Forelimb muscle (tissue), 1 donor: Measurements from ENCODE around the gene CENPP. TPM values are rescaled to one million over a fixed set of nuclear protein-coding genes. Genes with fewer than 3 reads are reported as not detected.

Source experiments
- DNase-seq: peaks from one replicate; pipeline ENCODE4 v3.0.0-alpha.2; 2013; ENCODE audit warnings: low read depth
- polyA plus RNA-seq: library from polyadenylated mRNA; unstranded; fragments of 120-200 nt; gene quantifications from one replicate; pipeline ENCODE4 v1.2.1, GENCODE V29; 2013; ENCODE audit not compliant: insufficient read length

The CENPP gene
- polyA plus RNA-seq, 1 donor, result 3.9 TPM

DNA sequence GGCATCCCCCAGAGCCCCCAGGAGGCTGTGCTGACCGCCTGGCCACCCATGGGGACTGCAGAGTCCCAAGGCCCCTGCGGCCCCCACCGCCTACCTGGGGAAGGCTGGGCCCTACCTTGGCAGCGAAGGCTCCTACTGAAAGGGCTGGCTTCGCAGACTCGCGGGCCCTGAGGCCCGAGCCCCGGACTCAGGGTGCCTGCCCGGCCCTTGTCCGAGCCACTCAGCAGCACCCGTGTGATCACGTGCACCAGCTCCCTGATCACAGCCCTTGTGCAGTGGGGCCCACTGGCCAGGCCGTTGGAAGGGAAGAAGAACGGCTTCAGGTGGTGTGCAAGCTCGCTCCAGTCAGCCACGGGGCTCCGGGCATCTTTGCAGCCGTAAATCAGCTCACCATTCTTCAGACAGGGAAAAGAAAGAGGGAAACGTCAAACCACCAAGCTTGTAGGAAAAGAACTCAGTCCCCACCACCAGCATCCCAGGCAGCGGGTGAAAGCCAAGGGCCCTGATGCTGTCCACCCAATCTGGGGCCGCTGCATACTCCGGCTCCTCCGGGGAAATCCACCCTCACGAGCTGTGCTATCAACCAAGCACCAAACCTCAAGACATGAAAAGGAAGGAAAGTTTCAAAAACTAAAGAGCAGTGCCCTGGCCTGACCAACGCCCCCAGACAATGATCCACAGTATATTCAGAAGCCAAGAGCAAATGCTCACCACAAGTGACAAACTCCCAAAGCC lies 312.3 kb downstream of the CENPP start:
- DNase-seq, result no peak

DNA sequence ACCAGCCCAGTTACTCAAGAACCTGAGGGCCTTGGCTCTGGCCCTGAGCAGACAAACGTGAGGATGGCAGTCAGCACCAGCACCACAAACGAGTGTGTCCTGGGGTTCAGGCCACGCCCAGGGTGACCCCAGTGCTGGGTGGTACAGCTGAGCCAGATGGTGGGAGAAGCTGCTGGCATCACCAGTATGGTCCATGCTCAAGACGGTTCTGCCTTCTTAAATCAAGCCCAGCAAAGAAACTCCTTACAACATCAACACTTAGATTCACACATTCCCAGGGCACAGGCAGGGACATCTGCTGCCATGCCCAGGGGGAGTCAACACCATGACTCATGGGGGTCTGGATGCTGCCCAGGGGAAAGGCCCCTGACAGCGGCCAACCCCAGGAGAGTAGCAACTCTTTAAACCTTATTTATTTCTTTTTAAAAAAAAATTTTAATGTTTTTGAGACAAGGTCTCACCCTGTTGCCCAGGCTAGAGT lies 312.9 kb downstream of the CENPP start:
- DNase-seq, result no peak

DNA sequence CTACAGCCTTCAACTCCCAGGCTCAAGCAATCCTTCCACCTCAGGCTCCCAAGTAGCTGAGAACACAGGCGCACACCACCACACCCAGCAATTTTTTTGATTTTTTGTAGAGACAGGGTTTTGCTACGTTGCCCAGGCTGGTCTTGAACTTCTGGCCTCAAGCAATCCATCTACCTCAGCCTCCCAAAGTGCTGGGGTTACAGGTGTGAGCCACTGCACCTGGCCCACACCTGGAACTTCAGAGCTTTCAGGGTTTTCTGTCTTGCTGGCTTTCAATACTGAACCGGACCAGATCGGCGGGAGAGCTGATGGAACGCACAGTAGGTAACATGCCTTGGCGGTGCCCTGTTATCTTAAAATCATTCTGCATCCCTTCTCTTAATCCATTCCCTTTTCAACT lies 313.4 kb downstream of the CENPP start:
- no peak for DNase-seq

DNA sequence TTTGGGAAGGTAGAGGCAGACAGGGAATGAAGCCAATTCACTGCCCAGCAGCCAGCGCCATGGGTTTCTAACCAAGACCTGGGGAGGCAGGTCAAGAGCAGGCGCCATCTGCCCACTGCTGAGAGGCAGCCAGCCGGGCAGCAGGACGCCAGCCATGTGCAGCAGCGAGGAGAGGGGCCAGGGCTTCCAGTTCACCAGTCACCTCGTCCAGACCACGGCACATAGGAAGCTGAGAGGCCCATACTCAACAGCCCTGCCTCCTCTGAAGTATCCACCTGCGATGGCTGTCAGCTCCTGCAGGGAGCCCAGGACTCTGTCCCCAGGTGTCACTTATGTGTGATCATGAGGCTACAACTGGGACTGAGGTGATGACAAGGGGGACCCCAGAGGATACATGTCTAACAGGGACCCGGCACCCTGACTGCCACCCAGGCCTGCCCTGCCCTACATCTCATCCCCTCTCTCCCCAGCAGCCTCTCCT lies 314.1 kb downstream of the CENPP start:
- DNase-seq, result no peak

DNA sequence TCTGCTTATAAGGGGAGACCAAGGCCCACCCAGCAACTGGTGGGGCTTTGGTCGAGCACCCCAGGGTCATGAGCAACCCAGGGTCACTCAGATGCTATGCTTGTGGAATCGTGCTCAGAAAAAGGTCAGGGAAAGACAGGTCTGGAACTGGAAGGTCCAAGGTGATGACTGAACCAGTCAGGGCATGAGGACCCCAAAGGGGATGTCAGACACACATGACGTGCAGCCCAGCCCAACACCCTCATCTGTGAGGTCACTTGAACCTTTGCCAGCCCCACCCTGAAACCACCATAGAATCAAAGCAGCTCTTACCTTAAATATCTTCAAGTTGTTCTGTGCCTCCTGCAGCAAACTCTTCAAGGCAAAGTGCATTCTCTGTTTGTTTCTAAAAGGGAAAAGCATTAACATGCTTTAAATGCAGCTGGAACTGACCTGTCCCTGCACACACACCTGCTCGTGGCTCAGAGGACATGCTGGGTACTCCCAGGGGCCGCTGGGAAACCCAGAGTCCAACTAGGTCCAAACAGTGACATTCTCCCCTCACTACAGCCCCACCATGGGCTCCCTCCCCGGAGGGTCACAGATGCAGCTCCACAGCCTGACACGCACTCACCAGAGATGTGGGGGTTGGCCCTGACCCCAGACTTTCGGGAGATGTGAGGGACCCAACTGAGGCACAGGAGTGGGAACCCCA lies 314.8 kb downstream of the CENPP start:
- DNase-seq, result no peak

DNA sequence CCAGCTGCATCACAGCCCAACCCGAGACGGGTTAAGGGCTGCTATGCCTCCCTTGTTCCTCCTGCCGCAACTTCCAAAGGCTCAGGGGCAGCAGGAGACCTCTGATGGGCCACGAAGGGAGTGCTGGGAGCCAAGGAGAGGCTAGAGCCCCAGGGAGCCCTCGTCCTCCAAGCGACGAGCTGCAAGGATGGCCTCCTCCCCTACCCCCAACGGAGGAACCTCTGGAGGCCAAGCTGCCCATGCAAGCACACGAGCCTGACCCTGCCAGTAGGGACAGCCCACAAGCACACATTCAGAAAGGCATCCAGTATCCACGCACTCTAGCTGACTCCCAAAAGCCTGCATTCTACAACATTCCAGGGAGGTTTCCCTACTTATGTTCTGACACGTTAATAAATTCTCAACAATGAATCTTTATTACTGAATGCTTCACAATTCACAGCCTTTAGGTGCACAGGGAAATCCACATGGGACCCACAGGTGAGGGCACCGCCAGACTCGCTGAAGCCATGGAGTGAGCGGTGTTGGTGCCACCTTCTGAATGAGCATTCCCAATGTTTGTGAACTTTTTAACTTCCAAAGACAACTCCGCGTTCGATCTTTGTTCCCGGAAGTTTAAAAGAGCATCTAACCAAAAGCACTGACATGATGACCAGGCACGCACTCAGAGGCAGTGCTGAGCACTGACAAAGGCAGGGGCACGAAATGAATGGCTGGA lies 315.5 kb downstream of the CENPP start:
- DNase-seq, result no peak

DNA sequence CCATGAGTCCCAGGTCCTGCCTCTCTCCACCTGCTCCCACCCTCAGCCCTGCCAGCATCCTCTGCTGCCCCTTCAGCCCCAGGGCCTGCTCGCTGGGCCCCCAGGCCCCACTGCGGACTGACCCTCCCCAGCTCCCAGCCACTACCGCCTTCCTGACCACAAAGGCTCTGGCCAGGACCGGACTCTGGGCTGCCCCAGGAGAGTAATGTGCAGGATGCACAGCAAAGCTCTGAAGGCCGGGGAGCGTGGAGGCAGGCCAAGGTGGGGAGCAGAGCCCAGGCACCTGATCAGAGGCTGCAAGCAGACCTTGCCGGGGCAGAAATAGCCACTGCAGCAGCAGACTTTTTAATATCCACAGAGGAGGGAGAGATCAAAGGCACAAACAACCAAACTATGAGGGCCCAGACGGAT lies 316.3 kb downstream of the CENPP start:
- no peak for DNase-seq

DNA sequence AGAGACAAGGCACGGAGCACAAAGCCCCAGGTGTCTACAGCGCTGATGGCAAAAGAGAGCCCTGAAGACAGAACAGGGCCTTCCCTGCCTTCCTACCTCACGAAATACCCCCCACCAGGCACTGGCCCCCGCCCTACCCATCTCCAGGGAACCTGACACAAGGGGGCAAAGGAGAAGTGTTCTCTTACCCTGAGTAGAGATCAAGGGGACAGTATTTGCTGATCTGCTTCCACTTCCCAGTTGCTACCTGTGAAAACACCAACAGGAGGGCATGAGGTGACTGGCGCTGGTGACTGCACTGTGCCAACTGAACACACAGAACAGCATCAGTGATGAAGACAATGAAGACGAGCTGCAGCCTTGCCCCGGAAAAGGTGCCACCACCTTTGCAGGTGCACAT lies 316.8 kb downstream of the CENPP start:
- DNase-seq, result no peak

DNA sequence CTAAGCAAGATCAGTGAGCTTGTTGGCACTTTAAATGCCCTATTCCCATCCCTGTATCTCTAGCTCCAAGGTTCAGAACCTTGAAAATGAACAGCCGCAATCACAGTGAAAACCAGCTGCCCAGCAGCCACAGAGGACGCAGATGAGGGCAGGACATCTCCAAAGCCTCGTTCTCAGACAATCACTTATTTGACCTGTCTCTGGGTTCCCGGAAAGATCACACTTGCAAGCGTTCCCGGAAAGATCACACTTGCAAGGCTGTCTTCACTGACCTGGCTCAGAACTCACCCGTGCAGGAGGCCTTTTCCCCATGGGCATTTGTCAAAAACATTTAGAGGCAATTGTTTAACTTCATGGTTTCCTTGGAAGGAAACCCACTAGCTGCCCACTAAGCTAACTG lies 318.5 kb downstream of the CENPP start:
- DNase-seq, result no peak

DNA sequence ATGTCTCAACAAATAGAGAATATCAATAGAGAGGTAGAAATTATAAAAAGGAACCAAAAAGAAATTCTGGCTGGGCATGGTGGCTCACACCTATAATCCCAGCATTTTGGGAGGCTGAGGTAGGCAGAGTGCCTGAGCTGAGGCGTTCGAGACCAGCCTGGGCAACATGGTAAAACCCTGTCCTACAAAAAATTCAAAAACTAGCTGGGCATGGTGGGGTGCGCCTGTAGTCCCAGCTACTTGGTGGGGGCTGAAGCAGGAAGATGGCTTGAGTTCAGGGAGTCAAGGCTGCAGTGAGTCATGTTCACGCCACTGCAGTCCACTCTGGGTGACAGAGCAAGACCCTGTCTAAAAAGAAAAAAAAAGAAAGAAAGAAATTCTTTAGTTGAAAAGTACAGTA lies 319.3 kb downstream of the CENPP start:
- no peak for DNase-seq

DNA sequence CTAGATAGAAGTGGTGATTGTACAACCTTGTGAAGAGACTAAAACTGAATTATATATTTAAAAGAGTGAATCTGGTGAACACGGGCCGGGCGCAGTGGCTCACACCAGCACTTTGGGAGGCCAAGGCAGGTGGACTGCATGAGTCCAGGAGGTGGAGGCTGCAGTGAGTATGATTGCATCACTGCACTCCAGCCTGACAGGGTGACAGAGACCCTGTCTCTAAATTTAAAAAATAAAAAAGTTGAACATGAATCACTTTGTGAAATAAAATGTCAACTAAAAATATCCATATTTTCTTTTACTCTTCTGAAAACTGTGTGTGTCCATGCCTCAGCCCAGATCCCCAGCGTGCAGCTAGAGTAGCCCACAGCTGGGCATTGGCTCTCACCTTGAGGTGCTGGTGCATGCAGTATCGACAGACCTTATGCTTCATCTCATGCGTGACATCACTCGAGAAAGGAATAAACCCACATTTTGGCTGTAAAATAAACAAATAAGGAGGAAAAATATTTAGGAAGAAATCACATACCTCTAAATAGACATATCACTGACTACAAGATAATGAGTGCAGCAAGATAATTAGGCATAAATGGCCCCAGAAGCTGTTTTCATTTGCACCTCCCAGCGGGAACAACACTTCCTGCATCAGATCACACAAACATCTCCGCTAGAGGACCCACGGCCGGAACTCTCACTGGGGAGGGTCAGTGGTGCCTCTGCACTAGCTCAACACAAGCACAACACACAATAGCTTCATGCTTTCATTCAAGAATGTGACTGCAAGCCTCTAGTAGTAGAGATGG lies 322.1 kb downstream of the CENPP start:
- no peak for DNase-seq

DNA sequence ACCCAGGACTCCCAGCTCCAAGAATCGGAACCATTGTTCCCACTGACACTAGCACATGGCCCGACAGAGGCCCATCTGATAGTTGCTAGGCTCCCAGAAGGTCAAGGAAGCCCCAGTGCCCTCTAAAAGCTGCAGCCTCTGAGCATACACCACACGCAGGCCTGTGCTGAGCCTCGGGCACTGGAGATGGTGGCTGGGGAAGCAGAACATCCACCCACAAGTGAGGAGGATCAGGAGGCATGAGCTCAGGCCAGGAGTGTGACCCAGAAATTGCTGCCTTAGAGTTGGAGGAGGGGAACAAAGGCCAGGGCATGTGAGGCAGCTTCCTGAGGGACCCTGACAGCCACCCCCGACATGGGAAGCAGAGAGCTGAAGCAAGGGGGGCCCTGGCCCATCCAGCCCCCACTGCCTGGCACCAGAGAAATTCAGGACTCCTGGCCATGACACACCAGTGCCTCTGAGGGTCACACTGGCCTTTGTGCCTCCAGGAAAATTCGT lies 322.8 kb downstream of the CENPP start:
- no peak for DNase-seq

DNA sequence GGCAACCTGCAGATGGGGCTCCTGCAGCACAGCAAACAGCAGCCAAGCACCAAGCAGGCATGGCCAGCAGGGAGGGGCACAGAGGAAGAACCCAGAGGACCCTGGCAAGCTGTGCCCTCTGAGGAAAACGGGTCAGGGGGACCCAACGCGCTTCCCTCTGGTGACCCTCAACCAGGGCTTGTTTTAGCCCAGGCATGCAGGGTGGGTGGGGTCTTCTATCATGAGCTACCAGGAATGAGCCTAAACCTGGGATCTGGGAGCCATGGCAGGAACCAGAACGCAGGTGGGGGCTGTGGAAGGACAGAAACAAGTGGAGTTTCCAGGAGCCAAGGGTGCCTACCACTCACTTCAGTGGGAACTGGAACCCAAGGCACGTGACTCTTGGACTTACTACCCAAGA lies 323.3 kb downstream of the CENPP start:
- no peak for DNase-seq

DNA sequence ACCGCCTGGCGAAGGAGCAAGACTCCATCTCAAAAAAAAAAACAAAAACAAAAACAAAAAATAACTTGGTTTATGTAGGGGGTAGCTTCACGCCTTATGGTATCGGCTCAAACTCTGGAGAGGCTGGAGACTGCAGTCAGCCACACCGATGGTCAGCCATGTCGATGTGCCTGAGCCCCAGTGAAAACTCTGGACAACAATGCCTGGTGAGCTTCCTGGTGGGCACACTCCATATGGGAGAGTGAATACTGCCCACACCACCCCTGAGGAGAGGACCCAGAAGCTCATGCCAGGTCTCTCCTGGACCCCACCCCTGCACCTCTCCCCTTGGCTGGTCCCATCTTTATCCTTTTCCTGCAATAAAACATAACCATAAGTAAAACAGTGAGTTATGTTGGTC lies 324.5 kb downstream of the CENPP start:
- DNase-seq, result no peak

DNA sequence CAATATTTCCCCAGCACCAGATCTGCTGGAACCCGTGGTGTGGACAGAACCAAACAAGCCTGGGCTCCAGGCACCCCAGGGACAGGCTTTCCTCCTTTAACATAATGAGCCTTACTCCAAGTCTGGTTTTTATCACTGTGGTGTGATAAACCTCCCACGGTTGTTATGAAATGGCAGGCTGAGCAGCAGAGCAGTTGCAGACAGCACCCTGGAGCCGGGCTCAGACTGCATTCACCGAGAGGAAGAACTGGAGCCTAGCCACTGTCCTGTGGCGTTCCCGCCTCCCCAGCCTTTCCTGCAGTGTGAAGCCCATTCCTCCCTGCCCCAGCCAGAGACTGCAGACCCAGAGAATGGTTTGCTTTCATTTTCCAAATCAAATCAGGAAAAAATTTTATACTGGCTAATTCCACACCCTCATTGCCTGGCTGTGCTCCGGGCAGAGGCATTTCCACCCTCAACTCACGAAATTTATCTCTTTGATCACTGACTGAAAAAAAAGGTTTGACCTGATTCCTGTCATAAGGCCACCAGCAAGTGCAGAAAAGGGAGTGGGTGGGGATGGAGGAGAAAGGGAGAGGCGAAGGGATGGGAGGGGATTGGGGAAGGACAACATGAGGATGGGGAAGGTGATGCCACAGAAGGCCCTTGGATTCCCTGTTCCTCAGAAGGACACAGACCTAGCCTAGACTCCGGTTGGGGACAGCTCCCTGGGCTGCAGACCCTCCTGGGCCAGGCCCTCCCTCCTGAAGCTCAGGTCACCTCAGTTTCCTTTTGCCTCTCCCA lies 325.3 kb downstream of the CENPP start:
- no peak for DNase-seq

DNA sequence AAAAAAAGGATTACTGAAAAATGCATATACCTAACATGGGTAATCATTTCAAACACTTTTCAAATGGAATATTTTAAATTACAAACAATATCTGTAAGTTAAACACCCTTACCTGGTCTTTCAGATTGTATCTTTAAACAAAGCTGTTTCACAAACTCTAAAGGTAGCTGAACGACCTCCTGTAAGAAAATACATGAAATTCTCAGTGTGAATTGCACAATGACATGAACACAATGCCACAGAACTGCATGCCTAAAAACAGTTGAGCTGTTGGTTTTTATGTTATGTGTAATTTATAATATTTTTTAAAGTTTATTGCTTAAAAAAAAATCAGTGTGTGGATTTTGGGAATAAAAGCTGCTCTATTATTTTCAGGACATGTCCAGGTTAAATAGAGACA lies 326.7 kb downstream of the CENPP start:
- no peak for DNase-seq

DNA sequence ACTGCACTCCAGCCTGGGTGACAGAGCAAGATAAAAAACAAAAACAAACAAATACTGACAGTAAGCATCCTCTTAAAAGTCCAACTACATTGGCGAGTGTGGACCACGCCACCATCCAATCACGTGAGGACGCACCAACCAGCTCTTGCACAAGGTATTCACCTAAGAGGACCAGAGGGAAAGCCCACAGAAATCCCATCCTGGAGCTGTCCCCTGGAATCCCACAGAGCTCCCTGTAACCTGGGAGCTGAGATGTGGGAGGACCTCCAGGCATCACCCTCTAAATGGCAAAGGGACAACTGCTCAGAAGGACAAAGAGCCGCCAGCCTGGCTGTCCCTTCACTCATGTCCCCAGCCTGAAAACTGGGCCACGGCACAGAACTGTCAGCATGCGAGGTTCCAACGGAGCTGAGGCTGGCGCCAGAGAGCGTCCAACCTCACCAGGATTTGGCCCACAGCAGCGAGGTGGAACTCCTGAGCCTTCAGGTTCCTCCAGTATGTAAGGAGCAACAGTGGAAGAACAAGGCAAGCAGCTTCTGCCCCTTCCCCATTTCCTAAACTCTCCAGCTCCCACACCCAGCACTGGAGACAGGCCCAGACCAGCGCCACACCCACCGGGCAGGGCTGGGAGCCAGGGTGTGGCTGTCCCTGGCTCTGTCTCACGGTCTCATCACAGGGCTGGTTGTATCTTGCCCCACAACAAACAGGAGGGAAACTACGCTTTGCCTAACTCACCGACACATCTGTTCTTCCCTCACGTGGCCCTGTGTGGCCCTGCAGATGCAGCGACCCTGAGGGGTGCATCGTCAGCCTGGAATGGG lies 328.9 kb downstream of the CENPP start:
- DNase-seq, result no peak

DNA sequence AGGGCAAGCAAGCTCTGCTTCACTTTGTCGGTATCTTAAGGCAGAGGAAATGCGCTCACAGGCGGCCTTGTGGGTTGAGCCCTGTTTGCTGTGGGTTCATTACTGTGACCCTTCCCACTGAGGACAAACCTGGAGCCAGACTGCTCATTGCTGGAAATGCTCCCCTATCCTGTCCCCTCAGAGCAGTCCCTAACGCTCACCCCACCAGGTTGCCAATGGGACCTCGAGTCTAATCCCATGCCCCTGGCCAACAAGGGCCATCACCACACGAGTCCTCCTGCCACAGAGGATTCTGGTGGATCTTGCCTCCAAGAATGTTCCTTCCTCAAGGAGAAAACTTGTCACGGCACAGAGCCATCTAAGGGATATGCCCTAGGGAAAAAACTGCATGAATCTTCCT lies 329.6 kb downstream of the CENPP start:
- no peak for DNase-seq

DNA sequence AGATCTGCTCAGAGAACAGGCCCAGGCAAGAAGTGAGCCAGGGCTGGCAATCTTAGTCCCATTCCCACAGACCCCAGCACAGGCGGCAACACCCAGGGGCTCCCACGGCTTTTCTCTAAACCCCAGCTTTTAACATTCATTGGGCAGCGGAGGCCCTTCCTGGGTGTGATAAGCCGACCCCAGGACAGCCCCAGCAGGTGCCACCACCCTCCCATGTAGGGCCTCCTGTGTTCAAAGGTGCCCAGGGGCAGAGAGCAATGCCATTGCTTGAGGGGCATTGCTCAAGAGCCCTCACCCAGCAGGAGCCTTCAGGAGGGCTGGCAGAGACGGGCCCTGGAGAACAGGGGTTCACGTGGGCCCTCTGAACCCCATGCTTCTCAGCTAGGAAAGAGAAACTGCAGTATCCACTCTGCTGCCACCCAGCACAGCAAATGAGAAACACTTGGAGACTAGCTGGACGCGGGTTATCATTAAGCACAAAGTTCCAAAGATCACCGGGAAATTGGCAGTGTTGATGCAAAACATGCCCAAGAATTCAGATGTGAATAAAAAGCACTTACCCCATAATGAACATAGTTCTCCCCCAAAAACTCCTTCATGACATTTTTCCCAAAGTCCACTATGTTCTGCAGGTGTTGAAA lies 330.3 kb downstream of the CENPP start:
- DNase-seq, result no peak
